ENCODE measurements around the gene TFAP2A. TPM values are rescaled to one million over a fixed set of nuclear protein-coding genes. Genes with fewer than 3 reads are reported as not detected.

TFAP2A gene
- total RNA-seq, 2 experiments from 2014 or later, result not detected

Small RNA genes within 50 kb of the gene (microRNA-seq; reads per million reads assigned to microRNA genes)
- gene MIR5689 (ENCODE audit: borderline microRNAs expressed, borderline replicate concordance), result not detected

Other genes with a start within 250 kb of the TFAP2A start
- 1 to 10 TPM; 5.0 to 5.5 TPM for gene GCNT2, start 106.3 kb upstream of the TFAP2A start, total RNA-seq

All from activated CD4-positive, alpha-beta T cell treated with anti-CD3 and anti-CD28 coated beads, Interleukin-2, amount 10 ng/mL, durations not matched to agents 7 days and 5 days (primary cell).